Neural cell (in vitro differentiated cells): ENCODE measurements around the gene SLC25A43. TPM values are rescaled to one million over a fixed set of nuclear protein-coding genes. Genes with fewer than 3 reads are reported as not detected.

Source experiments
- H2AFZ ChIP-seq: fragments of 200-600, 300-800 bp; sonication (generic), shearing (Covaris generic); 2 replicates; pipeline ENCODE4 v1.6.0; 2014; ENCODE audit warnings: low read depth, mild to moderate bottlenecking, antibody characterized with exemption, low read length, moderate library complexity
- H3F3A ChIP-seq: fragments of 200-600 bp; shearing (Covaris generic); 2 replicates; pipeline ENCODE4 v1.6.1; 2016; ENCODE audit warnings: mild to moderate bottlenecking, moderate library complexity, mixed read lengths, antibody characterized with exemption, low read length; ENCODE audit not compliant: insufficient read depth, poor library complexity, severe bottlenecking
- H3K27ac ChIP-seq: fragments of 200-600, 300-800 bp; sonication (generic), shearing (Covaris generic); 2 replicates; pipeline ENCODE4 v1.5.1; 2014; ENCODE audit warnings: mild to moderate bottlenecking, low read length, moderate library complexity
- H3K27me3 ChIP-seq: fragments of 300-800, 200-600 bp; sonication (generic), shearing (Covaris generic); 2 replicates; pipeline ENCODE4 v1.6.0; 2014; ENCODE audit warnings: mild to moderate bottlenecking, low read depth, low read length, moderate library complexity; ENCODE audit not compliant: insufficient read depth
- H3K36me3 ChIP-seq: fragments of 300-800, 200-600 bp; sonication (generic), shearing (Covaris generic); 2 replicates; pipeline ENCODE4 v1.5.1; 2014; ENCODE audit warnings: mild to moderate bottlenecking, antibody characterized with exemption, low read length, moderate library complexity; ENCODE audit not compliant: insufficient read depth
- H3K4me2 ChIP-seq: fragments of 300-800, 200-600 bp; sonication (generic), shearing (Covaris generic); 2 replicates; pipeline ENCODE4 v1.6.0; 2014; ENCODE audit warnings: mild to moderate bottlenecking, low read length
- H3K4me3 ChIP-seq: fragments of 300-800, 200-600 bp; sonication (generic), shearing (Covaris generic); 2 replicates; pipeline ENCODE4 v1.5.1; 2014; ENCODE audit warnings: mild to moderate bottlenecking, low read length, moderate library complexity
- H3K79me2 ChIP-seq: fragments of 200-600 bp; shearing (Covaris generic); replicated peaks from 2 replicates; pipeline ENCODE4 v1.6.0; 2014; ENCODE audit warnings: mild to moderate bottlenecking, low read length, moderate library complexity; ENCODE audit not compliant: insufficient read depth
- H3K9ac ChIP-seq: fragments of 300-800, 200-600 bp; sonication (generic), shearing (Covaris generic); 2 replicates; pipeline ENCODE4 v1.6.1; 2016; ENCODE audit warnings: mild to moderate bottlenecking, low read length, mixed read lengths
- H3K9me2 ChIP-seq: fragments of 200-600 bp; shearing (Covaris generic); 2 replicates; pipeline ENCODE4 v1.6.1; 2016; ENCODE audit warnings: mild to moderate bottlenecking, low read length, mixed read lengths; ENCODE audit not compliant: insufficient read depth
- H3K9me3 ChIP-seq: fragments of 200-600, 300-800 bp; sonication (generic), shearing (Covaris generic); 2 replicates; pipeline ENCODE4 v1.6.1; 2016; ENCODE audit warnings: mild to moderate bottlenecking, mixed run types, low read length, moderate library complexity, mixed read lengths
- H4K20me1 ChIP-seq: fragments of 200-600 bp; shearing (Covaris generic); 2 replicates; pipeline ENCODE4 v1.6.1; 2016; ENCODE audit warnings: mild to moderate bottlenecking, mixed run types; ENCODE audit not compliant: insufficient read depth
- EP300 ChIP-seq: fragments of 450-650 bp; conservative IDR thresholded peaks from 2 replicates; pipeline ENCODE4 v1.6.1; 2014; ENCODE audit warnings: antibody characterized with exemption, mild to moderate bottlenecking, moderate library complexity; ENCODE audit not compliant: poor library complexity, severe bottlenecking
- EZH2 ChIP-seq: fragments of 200-600, 300-800 bp; shearing (Covaris generic), sonication (generic); IDR thresholded peaks from 2 replicates; pipeline ENCODE4 v1.6.1; 2014; ENCODE audit warnings: antibody characterized with exemption, low read length, borderline replicate concordance, mild to moderate bottlenecking; ENCODE audit not compliant: insufficient read depth, poor library complexity, severe bottlenecking
- MXI1 ChIP-seq: fragments of 450-650 bp; conservative IDR thresholded peaks from 2 replicates; pipeline ENCODE4 v1.6.1; 2014; ENCODE audit warnings: antibody characterized with exemption, mild to moderate bottlenecking; ENCODE audit not compliant: poor library complexity, severe bottlenecking
- POLR2AphosphoS5 ChIP-seq: IDR thresholded peaks from 2 replicates; pipeline ENCODE4 v1.6.1; 2012
- RAD21 ChIP-seq: fragments of 450-650 bp; conservative IDR thresholded peaks from 2 replicates; pipeline ENCODE4 v1.6.1; 2014; ENCODE audit warnings: antibody characterized with exemption, mild to moderate bottlenecking, moderate library complexity
- REST ChIP-seq: IDR thresholded peaks from 2 replicates; pipeline ENCODE4 v1.6.1; 2012; ENCODE audit warnings: borderline replicate concordance
- SMC3 ChIP-seq: fragments of 450-650 bp; conservative IDR thresholded peaks from 2 replicates; pipeline ENCODE4 v1.6.1; 2014; ENCODE audit warnings: antibody characterized with exemption, mild to moderate bottlenecking, moderate library complexity; ENCODE audit not compliant: poor library complexity
- TAF1 ChIP-seq: IDR thresholded peaks from 2 replicates; pipeline ENCODE4 v1.6.1; 2012; ENCODE audit warnings: low read depth
- polyA plus RNA-seq: library from polyadenylated mRNA; depleted of rRNA; stranded (reverse); fragments of >200 nt; gene quantifications from 2 replicates; pipeline ENCODE4 v1.2.3, GENCODE V29; 2014
- TF ChIP-seq, protein P1 (sequence below): fragments of 450-650 bp; IDR thresholded peaks from 2 replicates; pipeline ENCODE4 v1.5.1; 2014; ENCODE audit warnings: antibody characterized with exemption, mild to moderate bottlenecking, moderate library complexity; ENCODE audit not compliant: poor library complexity, severe bottlenecking

Gene SLC25A43
- polyA plus RNA-seq, 1 donor from 2014 or later = not detected

- no peak overlapping the region for H3K4me2 ChIP-seq
- no peak for TF ChIP-seq RAD21
- no peak for TF ChIP-seq EP300
- TF ChIP-seq MXI1 = no peak
- no peak for TF ChIP-seq SMC3
- TF ChIP-seq, protein P1, sequence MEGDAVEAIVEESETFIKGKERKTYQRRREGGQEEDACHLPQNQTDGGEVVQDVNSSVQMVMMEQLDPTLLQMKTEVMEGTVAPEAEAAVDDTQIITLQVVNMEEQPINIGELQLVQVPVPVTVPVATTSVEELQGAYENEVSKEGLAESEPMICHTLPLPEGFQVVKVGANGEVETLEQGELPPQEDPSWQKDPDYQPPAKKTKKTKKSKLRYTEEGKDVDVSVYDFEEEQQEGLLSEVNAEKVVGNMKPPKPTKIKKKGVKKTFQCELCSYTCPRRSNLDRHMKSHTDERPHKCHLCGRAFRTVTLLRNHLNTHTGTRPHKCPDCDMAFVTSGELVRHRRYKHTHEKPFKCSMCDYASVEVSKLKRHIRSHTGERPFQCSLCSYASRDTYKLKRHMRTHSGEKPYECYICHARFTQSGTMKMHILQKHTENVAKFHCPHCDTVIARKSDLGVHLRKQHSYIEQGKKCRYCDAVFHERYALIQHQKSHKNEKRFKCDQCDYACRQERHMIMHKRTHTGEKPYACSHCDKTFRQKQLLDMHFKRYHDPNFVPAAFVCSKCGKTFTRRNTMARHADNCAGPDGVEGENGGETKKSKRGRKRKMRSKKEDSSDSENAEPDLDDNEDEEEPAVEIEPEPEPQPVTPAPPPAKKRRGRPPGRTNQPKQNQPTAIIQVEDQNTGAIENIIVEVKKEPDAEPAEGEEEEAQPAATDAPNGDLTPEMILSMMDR = no peak
- TF ChIP-seq EZH2 = no peak
- TF ChIP-seq POLR2AphosphoS5 = no peak
- TF ChIP-seq REST = no peak
- no peak for TF ChIP-seq TAF1
- no peaks in the 10 kb centered on the region for H3K36me3 ChIP-seq
- no peak overlapping the region for H3K27ac ChIP-seq
- H3K27me3 ChIP-seq = no peaks in the 10 kb centered on the region
- no peak overlapping the region for H3K4me3 ChIP-seq
- no peaks in the 10 kb centered on the region for H3K9me3 ChIP-seq
- no peak overlapping the region for H3K9ac ChIP-seq
- no peaks in the 10 kb centered on the region for H3K79me2 ChIP-seq
- no peak overlapping the region for H2AFZ ChIP-seq
- H4K20me1 ChIP-seq = no peaks in the 10 kb centered on the region
- H3K9me2 ChIP-seq = no peaks in the 10 kb centered on the region
- H3F3A ChIP-seq = no peaks in the 10 kb centered on the region
These were observed 98.0 kb downstream of the SLC25A43 start for GRCh38 chrX:119497185-119497584.

- TF ChIP-seq RAD21 (no peak), EP300 (no peak), EZH2 (no peak), REST (no peak), POLR2AphosphoS5 (no peak), TAF1 (no peak), SMC3 (no peak), MXI1 (no peak)
- TF ChIP-seq, protein P1 = no peak
- H3K36me3 ChIP-seq = no peaks in the 10 kb centered on the region
- no peaks in the 10 kb centered on the region for H3K9me2 ChIP-seq
- H3K4me2 ChIP-seq = no peak overlapping the region
- no peaks in the 10 kb centered on the region for H3K9me3 ChIP-seq
- no peaks in the 10 kb centered on the region for H3K27me3 ChIP-seq
- no peak overlapping the region for H3K27ac ChIP-seq
- no peaks in the 10 kb centered on the region for H3K79me2 ChIP-seq
- no peaks in the 10 kb centered on the region for H3F3A ChIP-seq
- no peaks in the 10 kb centered on the region for H4K20me1 ChIP-seq
- no peak overlapping the region for H3K9ac ChIP-seq
- no peak overlapping the region for H3K4me3 ChIP-seq
- H2AFZ ChIP-seq = no peak overlapping the region
These were observed 101.1 kb downstream of the SLC25A43 start for GRCh38 chrX:119500061-119500800.
